Epithelial cell of prostate (primary cell): ENCODE results near the gene CMPK1.

Source experiments
- DNase-seq: peaks from one replicate; pipeline ENCODE4 v3.0.0-alpha.2; 2011; ENCODE audit warnings: low read depth, low spot score
- H3K27ac ChIP-seq: fragments of 450-650 bp; 2 replicates; pipeline ENCODE4 v1.5.1; 2017; ENCODE audit warnings: mild to moderate bottlenecking

The CMPK1 gene

DNA sequence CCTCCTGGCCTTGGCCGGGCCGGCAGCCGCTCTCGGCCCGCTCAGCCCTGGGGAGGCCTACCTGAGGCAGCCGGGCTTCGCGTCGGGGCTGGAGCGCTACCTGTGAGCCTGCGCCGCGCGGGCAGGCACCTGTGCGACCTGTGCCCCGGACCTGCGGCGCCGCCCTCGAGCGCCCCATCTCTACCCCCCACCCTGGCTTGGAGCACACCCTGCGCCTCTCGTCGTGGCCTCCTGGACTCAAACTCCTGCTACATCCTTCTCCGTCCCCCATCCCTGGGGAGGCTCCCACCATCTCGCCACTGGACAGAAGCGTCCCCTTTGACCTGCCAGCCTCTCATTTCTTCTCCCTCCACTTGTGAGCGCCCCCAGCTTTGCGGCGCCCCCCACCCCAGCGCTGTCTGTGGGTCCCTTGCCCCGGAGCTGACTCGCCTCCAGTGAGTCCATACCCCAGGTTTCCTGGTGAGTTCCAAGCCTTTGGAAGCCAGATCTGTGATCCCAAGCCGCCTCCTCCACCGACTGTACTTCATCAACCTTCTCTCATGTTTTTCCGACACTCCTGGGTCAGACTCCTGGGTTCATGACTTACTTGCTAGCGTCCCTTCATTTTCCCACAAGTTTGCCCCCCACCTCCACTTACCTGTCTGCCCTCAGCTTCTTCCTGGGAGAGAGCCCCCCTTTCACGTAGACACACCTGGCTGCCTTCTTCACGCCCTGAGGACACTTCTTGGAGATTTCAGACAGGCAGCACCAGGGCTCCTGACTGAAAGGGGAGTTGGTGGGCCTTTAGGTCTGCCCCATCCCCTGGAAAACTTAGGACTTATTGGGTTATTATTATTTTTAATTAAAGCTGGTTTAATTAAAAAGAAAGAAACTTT lies 83.8 kb downstream of the CMPK1 start:
- no peak for DNase-seq

DNA sequence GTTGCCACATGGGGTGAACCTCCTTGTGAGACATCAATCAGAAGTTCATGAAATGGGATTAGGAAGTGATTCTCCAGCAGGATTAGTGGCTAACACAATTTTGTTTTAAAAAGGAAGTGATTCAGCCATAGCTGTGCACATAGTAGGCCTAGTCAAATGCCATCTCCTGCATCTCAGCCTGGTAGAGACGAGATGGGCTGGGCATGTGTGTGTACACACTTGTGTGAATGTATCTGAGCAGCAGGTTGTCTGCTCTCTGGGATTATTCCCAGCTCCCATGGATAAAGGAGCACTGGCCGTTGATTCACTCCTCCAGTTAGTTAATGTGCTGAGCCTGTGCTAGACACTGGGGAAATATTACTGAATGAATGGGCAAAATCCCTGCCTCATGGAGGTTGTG lies 84.5 kb downstream of the CMPK1 start:
- DNase-seq, result no peak
- no peak overlapping the region for H3K27ac ChIP-seq

More for the DNA sequence above, 83.8 kb downstream of the CMPK1 start:
- H3K27ac ChIP-seq, result no peak overlapping the region

DNA sequence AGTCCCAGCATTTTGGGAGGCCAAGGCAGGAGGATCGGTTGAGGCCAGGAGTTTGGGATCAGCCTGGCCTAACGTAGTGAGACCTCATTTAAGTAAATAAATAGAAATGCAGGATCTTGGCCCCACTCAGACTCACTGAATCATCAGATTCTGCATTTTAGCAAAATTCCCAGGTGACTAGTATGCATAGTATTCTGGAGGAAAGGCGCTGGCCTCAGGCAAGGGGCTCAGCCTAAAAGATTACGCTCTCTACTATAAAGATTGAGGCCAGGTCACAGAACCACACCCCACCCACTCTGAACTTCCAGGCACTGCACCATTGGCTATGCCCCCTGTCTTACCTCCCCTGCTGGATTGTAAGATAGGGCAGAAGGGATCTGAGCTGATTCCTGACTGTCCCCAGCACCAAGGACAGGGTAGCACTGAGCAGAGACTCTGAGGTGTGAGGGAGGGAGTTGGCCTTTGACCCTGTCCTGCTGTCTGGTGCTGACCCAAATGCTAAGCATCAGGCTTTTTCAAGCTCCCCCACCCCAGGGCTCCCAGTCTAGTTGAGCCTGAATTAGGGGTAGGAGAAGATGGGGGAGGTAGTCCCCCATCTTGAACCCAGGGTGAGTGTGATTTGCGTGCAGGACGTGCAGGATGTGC lies 85.2 kb downstream of the CMPK1 start:
- H3K27ac ChIP-seq, result no peak overlapping the region
- no peak for DNase-seq

DNA sequence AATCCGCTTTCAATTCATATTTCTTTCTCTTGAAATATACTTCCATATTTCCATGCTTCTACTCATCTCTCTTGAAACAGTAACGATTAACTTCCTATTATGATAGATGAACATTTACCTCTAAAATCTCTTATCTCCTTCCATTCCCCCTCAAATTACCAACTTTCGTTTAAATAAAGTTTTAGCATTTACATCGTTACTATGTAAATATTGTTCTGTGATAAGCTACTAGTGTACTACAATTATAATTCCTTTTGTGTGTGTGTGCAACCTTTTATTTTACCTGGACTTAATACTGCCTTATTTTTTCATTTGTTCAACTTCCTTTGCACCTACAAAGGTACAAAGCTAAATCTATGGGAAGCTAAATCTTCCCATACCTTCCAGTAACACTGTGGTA lies 87.0 kb downstream of the CMPK1 start:
- DNase-seq, result no peak
- H3K27ac ChIP-seq, result no peak overlapping the region

DNA sequence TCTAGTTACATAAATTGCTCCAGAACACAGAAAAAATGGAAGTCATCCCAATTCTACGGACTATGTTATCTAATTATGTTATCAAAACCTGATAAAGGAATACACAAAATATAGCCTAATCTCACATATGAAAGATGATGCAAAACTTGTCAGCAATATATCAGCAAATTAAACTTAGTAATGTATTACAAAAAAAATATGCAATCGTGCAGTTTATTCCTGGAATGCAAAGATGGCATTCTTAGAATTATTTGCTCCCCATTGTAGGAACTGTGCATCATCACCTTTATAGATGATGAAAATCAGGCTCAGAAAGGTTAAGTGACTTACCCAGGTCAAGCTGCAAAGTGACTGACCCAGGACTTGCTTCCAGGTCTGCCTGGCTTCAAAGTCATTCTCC lies 90.3 kb downstream of the CMPK1 start:
- H3K27ac ChIP-seq, result no peak overlapping the region
- DNase-seq, result no peak

DNA sequence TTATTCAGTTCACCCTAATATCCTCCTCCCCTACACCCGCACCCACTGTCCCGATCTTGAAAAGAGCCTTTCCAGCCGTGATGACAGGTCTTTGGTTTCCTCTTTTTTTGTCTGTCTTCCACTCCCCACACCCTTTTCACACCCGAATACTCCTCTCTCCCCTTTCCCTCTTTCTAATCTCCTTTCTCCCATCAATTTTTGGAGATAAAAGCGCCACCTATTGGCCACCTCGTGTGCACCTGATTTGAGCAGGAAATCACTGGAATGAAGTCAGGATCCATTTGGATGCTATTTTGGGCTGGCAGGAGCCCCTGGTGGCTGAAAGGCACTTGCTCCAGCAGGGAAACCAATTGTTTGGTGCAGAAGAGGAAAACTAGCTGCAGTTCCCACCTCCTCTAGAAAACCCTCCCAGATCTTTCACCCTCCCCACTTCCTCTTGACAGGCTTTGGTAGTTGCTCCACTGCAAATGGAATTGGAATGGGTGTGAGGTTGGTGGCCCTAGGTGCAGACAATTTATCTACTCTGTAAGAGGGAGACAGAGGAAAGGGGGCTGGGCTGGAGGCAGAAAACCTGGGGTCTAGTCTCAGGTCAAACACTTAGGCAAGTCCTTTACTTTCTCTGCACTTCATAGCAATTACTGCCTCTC lies 90.9 kb downstream of the CMPK1 start:
- DNase-seq, result no peak
- H3K27ac ChIP-seq, result no peak overlapping the region
